Tibial artery (tissue), 4 donors: ENCODE results near the gene NRSN2.
A peak's percentile ranks its signal among the peaks of the same experiment; 100 is the strongest.

Source experiments
- DNase-seq, 2 donors: peaks; one replicate each; pipeline ENCODE4 v3.0.0-alpha.2; 2019
- H3K27ac ChIP-seq, 2 donors: fragments of 200-600 bp; sonication (generic) in 1 of 2; 1 replicate in 1 of 2; 2 replicates in 1 of 2; pipeline ENCODE4 v1.5.1; 2018 to 2019; ENCODE audit warnings: mild to moderate bottlenecking in 1 of 2
- H3K27me3 ChIP-seq, 2 donors: fragments of 200-600 bp; sonication (generic) in 1 of 2; one replicate each; pipeline versions ENCODE4 v1.5.1 to v1.6.0; 2016 to 2019
- H3K36me3 ChIP-seq, 3 donors: fragments of 200-600 bp; sonication (generic) in 2 of 3; one replicate each; pipeline ENCODE4 v1.5.1; 2016 to 2019; ENCODE audit warnings: mild to moderate bottlenecking in 2 of 3
- H3K4me1 ChIP-seq, 4 donors: fragments of 200-600 bp; sonication (generic) in 2 of 4; 1 replicate in 3 of 4; 2 replicates in 1 of 4; pipeline ENCODE4 v1.5.1; 2016 to 2019
- H3K4me3 ChIP-seq, 2 donors: fragments of 200-600 bp; sonication (generic) in 1 of 2; 1 replicate in 1 of 2; 2 replicates in 1 of 2; pipeline ENCODE4 v1.5.1; 2018 to 2019; ENCODE audit warnings: mild to moderate bottlenecking in 2 of 2
- H3K9me3 ChIP-seq, 3 donors: fragments of 200-600 bp; sonication (generic) in 1 of 3; one replicate each; pipeline ENCODE4 v1.5.1; 2016 to 2019
- CTCF ChIP-seq, 2 experiments: fragments of 200-600 bp in 1 of 2; fragments of 450-650 bp in 1 of 2; IDR thresholded peaks; one replicate each; pipeline ENCODE4 v1.5.1; 2017 to 2019; ENCODE audit warnings: antibody characterized with exemption in 2 of 2, mild to moderate bottlenecking in 1 of 2, moderate library complexity in 1 of 2
- intact Hi-C: fragments of 100-400 bp; cut with DNase I; formaldehyde crosslinking; loops from one replicate; pipeline ENCODE4 v1.15.0; 2023; ENCODE audit warnings: low total_unique reads

The NRSN2 gene

GRCh38 chr20:310645-311044 is 36.3 kb upstream of the NRSN2 start:
- intact Hi-C loops: no loop called here
- Histone ChIP-seq H3K36me3 (no peaks in the 10 kb centered on the region), H3K27ac (peak overlapping the region; percentile 92 to 94), H3K27me3 (no peaks in the 10 kb centered on the region), H3K4me3 (peak overlapping the region; percentile 54 to 65), H3K9me3 (no peaks in the 10 kb centered on the region), H3K4me1 (peaks cover 0 to 13% (median 9%) of the 10 kb centered on the region in 4 donors)
- no peak for DNase-seq
- no peak for TF ChIP-seq CTCF (IDR thresholded peaks at IDR 0.05)

GRCh38 chr20:311609-312008 is 35.3 kb upstream of the NRSN2 start:
- H3K27ac ChIP-seq: no peak overlapping the region
- intact Hi-C loops: no loop called here

GRCh38 chr20:312067-312466 is 34.8 kb upstream of the NRSN2 start:
- no peak overlapping the region for H3K27ac ChIP-seq
- no peaks in the 10 kb centered on the region for H3K36me3 ChIP-seq
- H3K9me3 ChIP-seq: no peaks in the 10 kb centered on the region
- H3K4me3 ChIP-seq: no peak overlapping the region
- peaks cover 0 to 13% (median 9%) of the 10 kb centered on the region in 4 donors for H3K4me1 ChIP-seq
- DNase-seq: no peak
- no peaks in the 10 kb centered on the region for H3K27me3 ChIP-seq
- TF ChIP-seq CTCF (IDR thresholded peaks at IDR 0.05): no peak
- intact Hi-C loops: no loop called here

More at GRCh38 chr20:311609-312008, 35.3 kb upstream of the NRSN2 start:
- Histone ChIP-seq H3K4me3 (no peak overlapping the region), H3K9me3 (no peaks in the 10 kb centered on the region), H3K27me3 (no peaks in the 10 kb centered on the region), H3K4me1 (peaks cover 0 to 13% (median 9%) of the 10 kb centered on the region in 4 donors), H3K36me3 (no peaks in the 10 kb centered on the region)
- TF ChIP-seq CTCF (IDR thresholded peaks at IDR 0.05): no peak
- DNase-seq: no peak

- no peak overlapping the region for H3K27ac ChIP-seq
- no peaks in the 10 kb centered on the region for H3K27me3 ChIP-seq
- no peaks in the 10 kb centered on the region for H3K9me3 ChIP-seq
- no peak for TF ChIP-seq CTCF (IDR thresholded peaks at IDR 0.05)
- no peak overlapping the region for H3K4me3 ChIP-seq
- no peaks in the 10 kb centered on the region for H3K36me3 ChIP-seq
- intact Hi-C loops: no loop called here
- no peak for DNase-seq
- peaks cover 0 to 13% (median 9%) of the 10 kb centered on the region in 4 donors for H3K4me1 ChIP-seq
Observed at GRCh38 chr20:312866-313265, 34.0 kb upstream of the NRSN2 start.

- TF ChIP-seq CTCF (IDR thresholded peaks at IDR 0.05): no peak
- no peaks in the 10 kb centered on the region for H3K36me3 ChIP-seq
- no peak overlapping the region for H3K27ac ChIP-seq
- H3K27me3 ChIP-seq: no peaks in the 10 kb centered on the region
- no peak overlapping the region for H3K4me3 ChIP-seq
- intact Hi-C loops: no loop called here
- DNase-seq: no peak
- H3K9me3 ChIP-seq: no peaks in the 10 kb centered on the region
- H3K4me1 ChIP-seq: peaks cover 0 to 13% (median 9%) of the 10 kb centered on the region in 4 donors
Observed at GRCh38 chr20:313402-313801, 33.5 kb upstream of the NRSN2 start.

GRCh38 chr20:313948-314347 is 33.0 kb upstream of the NRSN2 start:
- DNase-seq: no peak
- Histone ChIP-seq H3K27ac (no peak overlapping the region), H3K9me3 (no peaks in the 10 kb centered on the region), H3K4me3 (no peak overlapping the region), H3K27me3 (no peaks in the 10 kb centered on the region), H3K36me3 (no peaks in the 10 kb centered on the region), H3K4me1 (peaks cover 0 to 13% (median 9%) of the 10 kb centered on the region in 4 donors)
- intact Hi-C loops: no loop called here
- TF ChIP-seq CTCF (IDR thresholded peaks at IDR 0.05): no peak
